IMR-90 (cell line): ENCODE data around the gene PLD6.

ENCODE experiments used
- CHD1 ChIP-seq: IDR thresholded peaks from 2 replicates; pipeline ENCODE4 v1.6.1; 2012; ENCODE audit warnings: low read depth, low read length, improper control_type of control experiment
- CTCF ChIP-seq: conservative IDR thresholded peaks from 2 replicates; pipeline ENCODE4 v1.5.1; 2012; ENCODE audit warnings: mild to moderate bottlenecking, low read depth, low read length, improper control_type of control experiment
- ELK1 ChIP-seq: fragments of 150-350 bp; IDR thresholded peaks from 2 replicates; pipeline ENCODE4 v1.6.1; 2016; ENCODE audit warnings: low read depth, mild to moderate bottlenecking, low read length, moderate library complexity, borderline replicate concordance
- FOS ChIP-seq: fragments of 150-350 bp; IDR thresholded peaks from 2 replicates; pipeline ENCODE4 v1.6.1; 2016; ENCODE audit warnings: low read depth, low read length
- MAFK ChIP-seq: IDR thresholded peaks from 2 replicates; pipeline ENCODE4 v1.6.1; 2012; ENCODE audit warnings: low read depth, low read length, improper control_type of control experiment
- POLR2A ChIP-seq: IDR thresholded peaks from 2 replicates; pipeline ENCODE4 v1.6.1; 2012; ENCODE audit warnings: mild to moderate bottlenecking, low read depth, low read length
- RCOR1 ChIP-seq: IDR thresholded peaks from 2 replicates; pipeline ENCODE4 v1.6.1; 2012; ENCODE audit warnings: mild to moderate bottlenecking, low read length, improper control_type of control experiment; ENCODE audit not compliant: insufficient replicate concordance
- SMC3 ChIP-seq: fragments of 150-350 bp; IDR thresholded peaks from 2 replicates; pipeline ENCODE4 v1.6.1; 2016; ENCODE audit warnings: low read depth, mild to moderate bottlenecking, antibody characterized with exemption, low read length, moderate library complexity

DNA sequence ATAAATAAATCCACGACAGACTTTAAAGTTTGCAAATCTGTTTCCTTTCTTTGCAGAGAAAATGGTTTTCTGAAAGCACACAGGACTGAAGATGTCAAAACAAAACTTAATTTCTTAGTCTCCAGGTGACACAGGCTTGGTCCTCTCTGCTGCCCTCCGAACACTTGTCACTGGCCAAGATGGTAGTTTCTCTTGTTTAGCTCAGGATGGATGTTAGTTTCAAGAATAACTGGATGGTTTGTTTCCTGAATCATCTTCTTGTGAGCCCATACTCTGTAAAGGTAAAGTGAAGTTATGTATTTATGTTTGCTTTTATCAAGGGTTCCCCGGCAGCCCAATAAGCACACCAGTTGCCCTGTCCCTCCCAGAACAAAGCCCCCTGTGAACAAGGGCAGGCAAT, 40.7 kb upstream of the PLD6 start:
- no peak for TF ChIP-seq ELK1
- TF ChIP-seq CTCF = no peak
- no peak for TF ChIP-seq MAFK
- TF ChIP-seq POLR2A = no peak
- no peak for TF ChIP-seq FOS
- no peak for TF ChIP-seq SMC3
- no peak for TF ChIP-seq CHD1
- TF ChIP-seq RCOR1 = no peak
